Left lung (tissue), 10 donors: Measurements from ENCODE around the gene PTCD3. TPM values are rescaled to one million over a fixed set of nuclear protein-coding genes. Genes with fewer than 3 reads are reported as not detected.

ENCODE experiments used
- ATAC-seq: fragments of 200-7000 bp; cut with Tn5 transposase; one replicate; pipeline ENCODE4 v1.9.1; 2020; ENCODE audit warnings: moderate library complexity
- DNase-seq, 4 donors: peaks; one replicate each; pipeline ENCODE4 v3.0.0-alpha.2; 2013 to 2020
- H3K27ac ChIP-seq, 2 donors: fragments of 200-600 bp; sonication (generic) in 1 of 2; one replicate each; pipeline versions ENCODE4 v1.5.0 to v1.8.0; 2020 to 2021
- H3K27me3 ChIP-seq, 2 donors: fragments of 200-600 bp; sonication (generic) in 1 of 2; one replicate each; pipeline versions ENCODE4 v1.5.0 to v1.8.0; 2020 to 2021
- H3K36me3 ChIP-seq, 2 donors: fragments of 200-600 bp; sonication (generic) in 1 of 2; one replicate each; pipeline versions ENCODE4 v1.5.0 to v1.8.0; 2020 to 2021
- H3K4me1 ChIP-seq, 2 donors: fragments of 200-600 bp; one replicate each; pipeline ENCODE4 v1.8.0; 2021
- H3K4me3 ChIP-seq, 2 donors: fragments of 200-600 bp; sonication (generic) in 1 of 2; one replicate each; pipeline versions ENCODE4 v1.5.0 to v1.8.0; 2020 to 2021; ENCODE audit warnings: mild to moderate bottlenecking in 1 of 2
- H3K9me3 ChIP-seq, 2 donors: fragments of 200-600 bp; sonication (generic) in 1 of 2; one replicate each; pipeline versions ENCODE4 v1.5.0 to v1.8.0; 2020 to 2021
- CTCF ChIP-seq, 2 donors: fragments of 200-600 bp; sonication (generic) in 1 of 2; IDR thresholded peaks; one replicate each; pipeline versions ENCODE4 v1.5.0 to v1.8.0; 2021; ENCODE audit warnings: antibody characterized with exemption in 2 of 2
- intact Hi-C, 2 donors: fragments of 100-400 bp; cut with DNase I; formaldehyde crosslinking; loops; one replicate each; pipeline versions ENCODE4 v1.11.2 to v1.14.2; 2022
- polyA plus RNA-seq, 6 donors: library from polyadenylated mRNA; unstranded; fragments of 120-200 nt; gene quantifications; one replicate each; pipeline ENCODE4 v1.2.1, GENCODE V29; 2013; ENCODE audit not compliant: insufficient read length in 6 of 6
- total RNA-seq, 2 donors: library from RNA; stranded (reverse); fragmentation: NEBNext Ultra II Directional; extraction: Animal tissue kit (Norgen Biotek cat#: 25700); gene quantifications; one replicate each; pipeline ENCODE4 v1.2.1, GENCODE V29; 2021
- donor health status: DM: no; HTN: yes; CAD: no.
- donor health status: DM: no; HTN: no; CAD: no.

The PTCD3 gene
- total and polyA plus RNA-seq, 8 donors: 76.8 to 175 (median 137) TPM

DNA sequence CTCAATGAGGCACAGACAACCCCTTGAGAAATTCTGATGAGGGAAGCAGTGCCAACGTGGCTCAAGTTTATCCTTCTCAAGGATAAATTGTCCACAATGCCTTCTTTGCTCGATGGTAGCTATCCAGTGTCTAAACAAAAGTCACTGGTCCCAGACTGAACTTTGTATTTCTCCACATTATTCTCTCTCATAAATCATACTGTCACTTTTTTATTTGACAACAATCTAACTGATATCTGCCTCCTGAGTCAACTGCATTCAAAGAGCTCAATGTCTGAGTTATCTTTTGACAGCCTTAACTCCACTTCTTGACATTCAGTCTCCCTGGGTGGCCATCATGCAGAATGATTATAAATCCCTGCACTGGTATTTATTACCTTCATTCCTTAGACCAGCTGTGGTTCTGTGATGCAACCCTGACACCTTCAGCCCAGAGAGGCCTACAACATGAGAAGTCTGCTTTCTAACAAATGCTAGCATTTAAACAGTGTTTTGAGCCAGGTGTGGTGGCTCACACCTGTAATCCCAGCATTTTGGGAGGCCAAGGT, 51.0 kb downstream of the PTCD3 start:
- Histone ChIP-seq H3K9me3 (no peaks in the 10 kb centered on the region), H3K27me3 (no peaks in the 10 kb centered on the region), H3K4me1 (no peaks in the 10 kb centered on the region), H3K36me3 (peaks cover 0 to 83% of the 10 kb centered on the region in 2 donors), H3K4me3 (no peak overlapping the region), H3K27ac (no peak overlapping the region)
- DNase-seq (no peak), ATAC-seq (no peak)
- intact Hi-C loops: no loop called here
- TF ChIP-seq CTCF (IDR thresholded peaks at IDR 0.05): no peak

- H3K4me1 ChIP-seq: no peaks in the 10 kb centered on the region
- no peaks in the 10 kb centered on the region for H3K27me3 ChIP-seq
- no peak overlapping the region for H3K27ac ChIP-seq
- H3K4me3 ChIP-seq: no peak overlapping the region
- DNase-seq (no peak), ATAC-seq (no peak)
- peaks cover 0 to 95% of the 10 kb centered on the region in 2 donors for H3K36me3 ChIP-seq
- H3K9me3 ChIP-seq: no peaks in the 10 kb centered on the region
- intact Hi-C loops: no loop called here
- TF ChIP-seq CTCF (IDR thresholded peaks at IDR 0.05): no peak
Observed at GRCh38 chr2:86158286-86158685, 52.3 kb downstream of the PTCD3 start.

DNA sequence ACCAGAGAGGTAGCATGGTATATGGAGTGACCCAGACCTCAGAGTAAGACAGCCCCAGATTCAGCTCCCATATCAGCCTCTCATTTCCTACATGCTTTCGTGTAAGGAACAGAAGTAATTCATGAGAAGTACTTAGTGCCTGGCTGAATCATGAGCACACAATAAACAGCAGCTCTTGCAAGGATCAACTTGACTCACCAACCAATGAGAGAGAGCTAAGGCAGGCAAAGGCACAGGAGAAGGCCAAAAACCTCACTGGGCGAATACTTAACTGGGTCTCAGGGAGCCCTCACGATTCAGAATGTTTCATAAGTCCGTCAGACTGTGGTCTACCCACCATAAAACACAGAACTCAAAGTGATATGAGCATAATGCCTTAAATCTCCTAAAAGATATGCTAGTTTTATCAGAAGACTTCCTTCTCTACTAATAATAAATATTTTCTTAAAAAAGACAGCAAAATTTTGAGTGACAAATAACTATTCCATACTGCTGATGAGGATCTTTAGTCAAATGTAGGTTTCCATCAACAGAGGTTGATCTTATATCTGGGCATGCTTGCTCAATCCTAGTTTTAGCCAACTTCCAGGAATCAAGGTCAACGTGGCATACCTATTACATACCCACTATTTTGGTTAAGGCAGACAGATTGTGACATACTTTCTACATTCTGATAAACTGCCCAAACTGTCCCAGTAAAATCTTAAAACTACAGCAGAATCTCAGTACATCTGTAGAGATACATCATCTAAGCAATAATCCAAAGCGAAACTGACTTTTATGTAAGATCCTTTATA, 54.3 kb downstream of the PTCD3 start:
- DNase-seq (no peak), ATAC-seq (no peak)
- peaks cover 0 to 100% of the 10 kb centered on the region in 2 donors for H3K36me3 ChIP-seq
- H3K4me1 ChIP-seq: no peaks in the 10 kb centered on the region
- H3K27ac ChIP-seq: no peak overlapping the region
- no peak overlapping the region for H3K4me3 ChIP-seq
- TF ChIP-seq CTCF (IDR thresholded peaks at IDR 0.05): no peak
- no peaks in the 10 kb centered on the region for H3K27me3 ChIP-seq
- H3K9me3 ChIP-seq: no peaks in the 10 kb centered on the region
- intact Hi-C loops: no loop called here

DNA sequence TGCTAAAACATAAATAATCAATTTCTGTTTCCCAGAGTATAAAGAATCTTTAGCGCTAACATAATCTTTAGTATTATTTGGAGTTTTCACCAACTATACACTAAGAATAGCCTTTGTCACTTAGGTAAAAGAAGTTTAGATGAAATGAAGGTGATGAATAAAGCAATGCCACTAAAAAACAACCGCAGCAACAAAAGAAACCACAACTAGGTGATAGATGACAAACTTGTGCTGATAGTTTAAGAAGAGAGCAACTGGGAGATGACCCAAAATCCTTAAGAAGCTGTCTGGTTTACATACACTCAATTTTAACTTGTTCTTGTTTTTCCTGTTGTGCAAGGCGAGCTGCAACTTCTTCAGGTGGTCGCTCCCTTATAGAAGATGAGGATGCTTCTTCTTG, 64.4 kb downstream of the PTCD3 start:
- H3K27me3 ChIP-seq: no peaks in the 10 kb centered on the region
- H3K4me3 ChIP-seq: no peak overlapping the region
- H3K9me3 ChIP-seq: no peaks in the 10 kb centered on the region
- no peak for ATAC-seq
- intact Hi-C loops: no loop called here
- peaks cover 0 to 8% of the 10 kb centered on the region in 2 donors for H3K4me1 ChIP-seq
- no peak for DNase-seq
- no peak overlapping the region for H3K27ac ChIP-seq
- no peak for TF ChIP-seq CTCF (IDR thresholded peaks at IDR 0.05)
- H3K36me3 ChIP-seq: peaks cover 0 to 82% of the 10 kb centered on the region in 2 donors

DNA sequence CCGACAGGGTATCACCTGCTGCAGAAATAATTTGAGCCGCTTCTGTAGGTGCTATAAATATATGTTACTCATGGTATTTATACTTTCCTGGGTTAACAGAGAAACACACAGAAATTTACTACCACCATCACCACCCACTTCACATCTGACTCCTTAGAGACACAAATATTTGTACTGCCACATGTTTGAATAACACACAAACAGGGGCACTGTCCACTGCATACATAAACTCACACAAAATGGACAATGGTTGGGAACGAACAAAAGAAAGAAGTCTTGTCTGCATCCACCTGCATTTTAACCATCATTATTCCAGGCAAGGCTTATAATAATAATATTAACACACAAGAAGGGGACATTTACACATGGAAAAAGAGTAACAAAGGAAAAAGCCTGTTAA, 65.3 kb downstream of the PTCD3 start:
- Histone ChIP-seq H3K4me1 (peaks cover 0 to 8% of the 10 kb centered on the region in 2 donors), H3K4me3 (no peak overlapping the region), H3K27me3 (no peaks in the 10 kb centered on the region), H3K36me3 (peaks cover 0 to 75% of the 10 kb centered on the region in 2 donors), H3K9me3 (no peaks in the 10 kb centered on the region), H3K27ac (no peak overlapping the region)
- intact Hi-C loops: no loop called here
- no peak for TF ChIP-seq CTCF (IDR thresholded peaks at IDR 0.05)
- no peak for DNase-seq
- ATAC-seq: no peak
